GM12874 (cell line): ENCODE data around the gene RGS12.

ENCODE experiments used
- TF ChIP-seq, protein P1 (sequence below): IDR thresholded peaks from 2 replicates; pipeline ENCODE4 v1.5.1; 2011; ENCODE audit warnings: low read depth, mild to moderate bottlenecking, control low read depth, low read length, moderate library complexity; ENCODE audit not compliant: insufficient read depth

Gene RGS12

DNA sequence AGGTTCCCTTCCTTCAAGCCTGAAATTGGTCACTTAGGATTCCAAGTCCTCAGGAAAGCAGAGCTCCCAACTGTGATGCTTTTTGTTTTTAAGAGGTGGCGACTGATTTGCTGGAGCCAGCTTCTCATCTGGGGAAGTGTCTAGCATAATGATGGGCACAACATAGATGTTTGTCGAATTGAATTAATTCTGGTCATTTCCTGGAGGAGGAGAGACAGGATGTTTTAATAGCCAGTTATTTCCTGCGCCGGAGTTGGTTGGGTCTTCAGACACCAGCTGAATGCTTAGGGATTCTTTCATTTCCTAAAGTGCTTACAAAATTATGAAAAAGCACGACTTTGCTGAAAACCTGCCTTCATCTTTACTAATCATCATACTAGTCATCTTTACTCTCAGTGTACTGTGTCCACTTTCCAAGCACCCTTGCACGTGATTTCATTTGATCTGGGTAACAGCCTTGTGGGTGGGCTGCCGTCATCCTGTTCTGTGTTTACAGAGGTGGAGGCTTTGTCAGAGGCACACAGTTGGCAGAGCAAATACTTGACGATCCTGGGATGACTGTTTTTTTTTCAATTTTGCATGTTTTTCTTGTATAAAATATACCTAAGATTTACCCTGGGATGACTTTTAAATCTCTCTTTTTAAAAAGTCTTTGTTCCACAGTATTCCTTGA lies 49.5 kb downstream of the RGS12 start:
- TF ChIP-seq, protein P1, sequence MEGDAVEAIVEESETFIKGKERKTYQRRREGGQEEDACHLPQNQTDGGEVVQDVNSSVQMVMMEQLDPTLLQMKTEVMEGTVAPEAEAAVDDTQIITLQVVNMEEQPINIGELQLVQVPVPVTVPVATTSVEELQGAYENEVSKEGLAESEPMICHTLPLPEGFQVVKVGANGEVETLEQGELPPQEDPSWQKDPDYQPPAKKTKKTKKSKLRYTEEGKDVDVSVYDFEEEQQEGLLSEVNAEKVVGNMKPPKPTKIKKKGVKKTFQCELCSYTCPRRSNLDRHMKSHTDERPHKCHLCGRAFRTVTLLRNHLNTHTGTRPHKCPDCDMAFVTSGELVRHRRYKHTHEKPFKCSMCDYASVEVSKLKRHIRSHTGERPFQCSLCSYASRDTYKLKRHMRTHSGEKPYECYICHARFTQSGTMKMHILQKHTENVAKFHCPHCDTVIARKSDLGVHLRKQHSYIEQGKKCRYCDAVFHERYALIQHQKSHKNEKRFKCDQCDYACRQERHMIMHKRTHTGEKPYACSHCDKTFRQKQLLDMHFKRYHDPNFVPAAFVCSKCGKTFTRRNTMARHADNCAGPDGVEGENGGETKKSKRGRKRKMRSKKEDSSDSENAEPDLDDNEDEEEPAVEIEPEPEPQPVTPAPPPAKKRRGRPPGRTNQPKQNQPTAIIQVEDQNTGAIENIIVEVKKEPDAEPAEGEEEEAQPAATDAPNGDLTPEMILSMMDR = no peak
